H4 (cell line): Measurements from ENCODE around the gene COL12A1. TPM values are rescaled to one million over a fixed set of nuclear protein-coding genes. Genes with fewer than 3 reads are reported as not detected.
"Not testable (repeated sequence)": the region's sequence is repeated elsewhere in the genome, so short reads cannot be mapped to it uniquely, and the experiment has no call there.

ENCODE experiments used
- DNase-seq: peaks from one replicate; pipeline ENCODE4 v3.0.0-alpha.2; 2015; ENCODE audit warnings: low spot score
- total RNA-seq: library from RNA; depleted of rRNA; stranded (reverse); fragments of >200 nt; shearing (Covaris generic); gene quantifications from 2 replicates; pipeline ENCODE4 v1.2.3, GENCODE V29; 2014

Gene COL12A1
- total RNA-seq, 1 experiment from 2014 or later, result 272 TPM

GRCh38 chr6:75213112-75213511 is 7.3 kb upstream of the COL12A1 start:
- no peak for DNase-seq

- no peak for DNase-seq
These were observed 6.2 kb upstream of the COL12A1 start for GRCh38 chr6:75211920-75212590.

GRCh38 chr6:75210885-75211739 is 5.3 kb upstream of the COL12A1 start:
- DNase-seq, result peak; percentile 74

GRCh38 chr6:75209184-75209723 is 3.4 kb upstream of the COL12A1 start:
- no peak for DNase-seq

- peak; percentile 83 for DNase-seq
These were observed 2.7 kb upstream of the COL12A1 start for GRCh38 chr6:75208298-75209183.

- DNase-seq, result no peak
These were observed 906 bp upstream of the COL12A1 start for GRCh38 chr6:75206576-75207342.

GRCh38 chr6:75204959-75205775 is 686 bp downstream of the COL12A1 start:
- DNase-seq, result peak; percentile 55

GRCh38 chr6:75204217-75204958 is 1.5 kb downstream of the COL12A1 start:
- peak; percentile 94 for DNase-seq

GRCh38 chr6:75203721-75204120 is 2.1 kb downstream of the COL12A1 start:
- no peak for DNase-seq

GRCh38 chr6:75202676-75203131 is 3.1 kb downstream of the COL12A1 start:
- DNase-seq, result peak; percentile 42

GRCh38 chr6:75201901-75202672 is 3.8 kb downstream of the COL12A1 start:
- peak; percentile 77 for DNase-seq

- DNase-seq, result no peak
These were observed 4.8 kb downstream of the COL12A1 start for GRCh38 chr6:75201021-75201420.

- no peak for DNase-seq
These were observed 6.0 kb downstream of the COL12A1 start for GRCh38 chr6:75199889-75200288.

- DNase-seq, result no peak
These were observed 9.7 kb downstream of the COL12A1 start for GRCh38 chr6:75196081-75196687.

- DNase-seq, result no peak
These were observed 17.5 kb downstream of the COL12A1 start for GRCh38 chr6:75188221-75188925.

GRCh38 chr6:75186581-75186980 is 19.3 kb downstream of the COL12A1 start:
- not testable (repeated sequence) for DNase-seq

- no peak for DNase-seq
These were observed 22.7 kb downstream of the COL12A1 start for GRCh38 chr6:75183099-75183541.
